Measurements from ENCODE around the gene ARHGEF40. TPM values are rescaled to one million over a fixed set of nuclear protein-coding genes. Genes with fewer than 3 reads are reported as not detected.

Gene ARHGEF40
- total and polyA plus RNA-seq, 2 donors (not counting 1 experiment from before 2014, with no cell fraction given) = 1.0 to 1.7 TPM

- Mint-ChIP-seq H3K9me3 (ENCODE audit: insufficient read depth) (no peaks in the 10 kb centered on the region), H3K27ac (no peak overlapping the region), H3K27me3 (peaks cover 15% of the 10 kb centered on the region), H3K4me3 (no peak overlapping the region), H3K4me1 (no peaks in the 10 kb centered on the region)
- ATAC-seq (ENCODE audit: low read depth) (no peak), DNase-seq (no peak)
- H3K9me3 ChIP-seq (ENCODE audit: control extremely low read depth in 1 of 3, control insufficient read depth in 2 of 3, insufficient read depth in 1 of 3, low read length in 2 of 3) = no peaks in the 10 kb centered on the region
- no peaks in the 10 kb centered on the region for H3K36me3 ChIP-seq (replicated peaks in 1 of 2; ENCODE audit: control extremely low read depth in 1 of 2, control insufficient read depth in 1 of 2, extremely low read depth in 1 of 2, insufficient read depth in 2 of 2, low read length in 1 of 2)
- no peak overlapping the region for H3K4me3 ChIP-seq (ENCODE audit: control extremely low read depth in 1 of 5, extremely low read depth in 1 of 5, insufficient read depth in 1 of 5, low read depth in 2 of 5, low read length in 4 of 5)
- peaks cover 0 to 15% (median 0%) of the 10 kb centered on the region in 4 experiments for H3K27me3 ChIP-seq (replicated peaks in 1 of 4; ENCODE audit: control extremely low read depth in 1 of 4, control insufficient read depth in 3 of 4, insufficient read depth in 4 of 4, low read length in 3 of 4)
- no peak overlapping the region for H2AFZ ChIP-seq (ENCODE audit: insufficient read depth, low read depth, low read length, poor library complexity, severe bottlenecking)
- H3K4me1 ChIP-seq (ENCODE audit: control insufficient read depth in 2 of 2, insufficient read depth in 2 of 2, low read length in 2 of 2) = peaks cover 0 to 4% of the 10 kb centered on the region in 2 donors
- no peak overlapping the region for H3K4me2 ChIP-seq (replicated peaks; ENCODE audit: low read depth, low read length, poor library complexity, severe bottlenecking)
- ChIA-PET CTCF (interaction anchor here (1.4 to 2.3 kb wide), 4 partner anchors 9 to 16 kb away, joined by 4 to 12 read pairs (median 6); no protein-coding TSS in a partner anchor), POLR2A (no interaction called here)
- no peaks in the 10 kb centered on the region for H4K20me1 ChIP-seq (ENCODE audit: control insufficient read depth, insufficient read depth, low read length, poor library complexity, severe bottlenecking)
- TF ChIP-seq EZH2 (IDR thresholded peaks at IDR 0.05; ENCODE audit: borderline replicate concordance, insufficient read depth, low read depth, low read length, poor library complexity, severe bottlenecking) (no peak), CTCF (IDR thresholded peaks at IDR 0.05) (no peak)
- intact Hi-C loops (cut with micrococcal nuclease) = no loop called here
- no peak overlapping the region for H3K27ac ChIP-seq (ENCODE audit: low read length in 2 of 2)
- WGBS (ENCODE audit: insufficient coverage) = 85% methylated on average over 12 of the region's 12 CpGs
- no peak overlapping the region for H3K9ac ChIP-seq (ENCODE audit: low read length)
- H3K79me2 ChIP-seq (ENCODE audit: control insufficient read depth, insufficient read depth, low read length) = no peaks in the 10 kb centered on the region
Observed at GRCh38 chr14:21030531-21030930, 39.6 kb upstream of the ARHGEF40 start.

- H3K4me1 Mint-ChIP-seq = no peaks in the 10 kb centered on the region
- Histone ChIP-seq H3K9me3 (ENCODE audit: control extremely low read depth in 1 of 3, control insufficient read depth in 2 of 3, insufficient read depth in 1 of 3, low read length in 2 of 3) (no peaks in the 10 kb centered on the region), H3K4me2 (replicated peaks; ENCODE audit: low read depth, low read length, poor library complexity, severe bottlenecking) (no peak overlapping the region), H3K79me2 (ENCODE audit: control insufficient read depth, insufficient read depth, low read length) (no peaks in the 10 kb centered on the region), H3K4me3 (ENCODE audit: control extremely low read depth in 1 of 5, extremely low read depth in 1 of 5, insufficient read depth in 1 of 5, low read depth in 2 of 5, low read length in 4 of 5) (no peak overlapping the region), H3K27me3 (replicated peaks in 1 of 4; ENCODE audit: control extremely low read depth in 1 of 4, control insufficient read depth in 3 of 4, insufficient read depth in 4 of 4, low read length in 3 of 4) (peaks cover 0 to 15% (median 0%) of the 10 kb centered on the region in 4 experiments), H3K4me1 (ENCODE audit: control insufficient read depth in 2 of 2, insufficient read depth in 2 of 2, low read length in 2 of 2) (no peaks in the 10 kb centered on the region), H4K20me1 (ENCODE audit: control insufficient read depth, insufficient read depth, low read length, poor library complexity, severe bottlenecking) (no peaks in the 10 kb centered on the region), H3K27ac (ENCODE audit: low read length in 2 of 2) (no peak overlapping the region), H3K9ac (ENCODE audit: low read length) (no peak overlapping the region), H2AFZ (ENCODE audit: insufficient read depth, low read depth, low read length, poor library complexity, severe bottlenecking) (no peak overlapping the region), H3K36me3 (replicated peaks in 1 of 2; ENCODE audit: control extremely low read depth in 1 of 2, control insufficient read depth in 1 of 2, extremely low read depth in 1 of 2, insufficient read depth in 2 of 2, low read length in 1 of 2) (no peaks in the 10 kb centered on the region)
- CTCF ChIA-PET = interaction anchor here (0.7 to 6.9 kb wide), 7 partner anchors 8 to 72 kb away, joined by 3 to 87 read pairs (median 4); no protein-coding TSS in a partner anchor
- POLR2A ChIA-PET = no interaction called here
- 94% methylated on average over 3 of the region's 5 CpGs for WGBS (ENCODE audit: insufficient coverage)
- TF ChIP-seq CTCF (IDR thresholded peaks at IDR 0.05) (no peak), EZH2 (IDR thresholded peaks at IDR 0.05; ENCODE audit: borderline replicate concordance, insufficient read depth, low read depth, low read length, poor library complexity, severe bottlenecking) (no peak)
- no peak overlapping the region for H3K27ac Mint-ChIP-seq
- no peaks in the 10 kb centered on the region for H3K9me3 Mint-ChIP-seq (ENCODE audit: insufficient read depth)
- intact Hi-C loops (cut with micrococcal nuclease) = no loop called here
- ATAC-seq (ENCODE audit: low read depth) (no peak), DNase-seq (no peak)
- H3K27me3 Mint-ChIP-seq = peaks cover 23% of the 10 kb centered on the region
- no peak overlapping the region for H3K4me3 Mint-ChIP-seq
Observed at GRCh38 chr14:21032326-21033132, 37.6 kb upstream of the ARHGEF40 start.

Measured in B cell (primary cell).